Cardiac fibroblast (primary cell): Measurements from ENCODE around the gene TMEM271.

Source experiments
- DNase-seq, 2 donors: peaks; one replicate each; pipeline versions ENCODE4 v3.0.0 to v3.0.0-alpha.2; 2010; ENCODE audit warnings: low read depth in 2 of 2
- H3K4me3 ChIP-seq, 2 donors: replicated peaks in 1 of 2; 1 replicate in 1 of 2; 2 replicates in 1 of 2; pipeline ENCODE4 v1.5.1; 2011; ENCODE audit warnings: low read depth in 2 of 2, low read length in 2 of 2, mild to moderate bottlenecking in 2 of 2, moderate library complexity in 1 of 2
- TF ChIP-seq, protein P1 (sequence below): IDR thresholded peaks from one replicate; pipeline ENCODE4 v1.5.1; 2011; ENCODE audit warnings: low read depth, mild to moderate bottlenecking, low read length, inconsistent platforms

The TMEM271 gene, protein sequence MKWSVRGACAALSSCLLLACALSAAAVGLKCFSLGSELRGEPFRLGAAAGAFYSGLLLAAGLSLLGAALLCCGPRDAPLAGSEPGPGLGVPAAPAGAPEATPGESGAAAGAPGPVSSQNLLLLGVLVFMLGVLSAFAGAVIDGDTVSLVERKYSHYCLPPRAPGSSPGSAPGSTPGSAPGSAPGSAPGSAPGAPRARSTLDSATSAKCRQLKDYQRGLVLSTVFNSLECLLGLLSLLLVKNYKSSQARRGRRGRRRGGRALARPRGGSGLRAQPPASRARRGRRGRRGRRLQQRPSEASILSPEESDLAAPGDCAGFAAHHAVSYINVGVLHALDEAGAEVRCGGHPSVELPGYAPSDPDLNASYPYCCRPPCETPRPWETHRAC

DNA sequence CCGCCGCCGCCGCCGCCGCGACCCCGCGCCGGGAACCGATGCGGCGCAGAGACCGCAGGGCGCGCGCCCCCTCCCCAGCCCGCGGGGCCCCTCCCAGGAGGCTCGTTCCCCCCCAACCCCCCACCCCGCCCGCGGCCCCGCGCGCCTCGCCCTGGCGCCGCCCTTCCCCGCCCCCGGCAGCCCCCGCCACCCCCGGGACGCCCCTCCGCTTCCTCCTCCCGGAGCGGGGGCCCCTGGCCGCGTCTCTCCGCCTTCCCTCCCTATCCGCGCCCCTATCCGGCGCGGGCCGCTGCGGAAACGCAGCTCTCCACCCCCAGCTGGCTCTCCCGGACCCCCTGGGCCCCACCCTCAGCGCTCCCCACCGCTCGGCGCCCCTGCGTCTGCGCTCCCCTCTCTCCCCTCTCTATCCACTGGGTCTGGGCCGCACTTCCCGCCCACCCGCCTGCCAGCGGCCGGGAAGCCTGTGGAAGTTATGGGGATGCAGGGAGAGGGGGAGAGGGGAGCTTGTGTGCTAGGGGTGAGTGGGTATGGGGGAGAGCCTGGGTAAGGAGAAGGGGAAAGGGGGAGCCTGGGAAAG, at the start of gene TMEM271:
TMEM271 (minus strand) TSS at position 51 of the 577 bp plus-strand sequence. CDS start 233 bp downstream, outside the sequence.
- H3K4me3 ChIP-seq, result no peak within 1 kb of the TSS
- DNase-seq, result no peak
- TF ChIP-seq, protein P1, sequence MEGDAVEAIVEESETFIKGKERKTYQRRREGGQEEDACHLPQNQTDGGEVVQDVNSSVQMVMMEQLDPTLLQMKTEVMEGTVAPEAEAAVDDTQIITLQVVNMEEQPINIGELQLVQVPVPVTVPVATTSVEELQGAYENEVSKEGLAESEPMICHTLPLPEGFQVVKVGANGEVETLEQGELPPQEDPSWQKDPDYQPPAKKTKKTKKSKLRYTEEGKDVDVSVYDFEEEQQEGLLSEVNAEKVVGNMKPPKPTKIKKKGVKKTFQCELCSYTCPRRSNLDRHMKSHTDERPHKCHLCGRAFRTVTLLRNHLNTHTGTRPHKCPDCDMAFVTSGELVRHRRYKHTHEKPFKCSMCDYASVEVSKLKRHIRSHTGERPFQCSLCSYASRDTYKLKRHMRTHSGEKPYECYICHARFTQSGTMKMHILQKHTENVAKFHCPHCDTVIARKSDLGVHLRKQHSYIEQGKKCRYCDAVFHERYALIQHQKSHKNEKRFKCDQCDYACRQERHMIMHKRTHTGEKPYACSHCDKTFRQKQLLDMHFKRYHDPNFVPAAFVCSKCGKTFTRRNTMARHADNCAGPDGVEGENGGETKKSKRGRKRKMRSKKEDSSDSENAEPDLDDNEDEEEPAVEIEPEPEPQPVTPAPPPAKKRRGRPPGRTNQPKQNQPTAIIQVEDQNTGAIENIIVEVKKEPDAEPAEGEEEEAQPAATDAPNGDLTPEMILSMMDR, result no peak

DNA sequence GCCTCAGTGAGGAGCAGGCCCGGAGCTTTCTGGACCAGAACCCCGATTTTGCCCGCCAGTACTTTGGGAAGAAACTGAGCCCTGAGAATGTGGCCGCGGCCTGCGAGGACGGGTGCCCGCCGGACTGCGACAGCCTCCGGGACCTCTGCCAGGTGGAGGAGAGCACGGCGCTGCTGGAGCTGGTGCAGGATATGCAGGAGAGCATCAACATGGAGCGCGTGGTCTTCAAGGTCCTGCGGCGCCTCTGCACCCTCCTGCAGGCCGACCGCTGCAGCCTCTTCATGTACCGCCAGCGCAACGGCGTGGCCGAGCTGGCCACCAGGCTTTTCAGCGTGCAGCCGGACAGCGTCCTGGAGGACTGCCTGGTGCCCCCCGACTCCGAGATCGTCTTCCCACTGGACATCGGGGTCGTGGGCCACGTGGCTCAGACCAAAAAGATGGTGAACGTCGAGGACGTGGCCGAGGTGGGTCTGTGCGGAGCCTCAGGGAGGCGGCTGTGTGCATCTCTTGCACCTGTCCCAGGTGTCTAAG, 49.6 kb upstream of the TMEM271 start:
- TF ChIP-seq, protein P1, result no peak
- H3K4me3 ChIP-seq, result no peak overlapping the region
- no peak for DNase-seq

DNA sequence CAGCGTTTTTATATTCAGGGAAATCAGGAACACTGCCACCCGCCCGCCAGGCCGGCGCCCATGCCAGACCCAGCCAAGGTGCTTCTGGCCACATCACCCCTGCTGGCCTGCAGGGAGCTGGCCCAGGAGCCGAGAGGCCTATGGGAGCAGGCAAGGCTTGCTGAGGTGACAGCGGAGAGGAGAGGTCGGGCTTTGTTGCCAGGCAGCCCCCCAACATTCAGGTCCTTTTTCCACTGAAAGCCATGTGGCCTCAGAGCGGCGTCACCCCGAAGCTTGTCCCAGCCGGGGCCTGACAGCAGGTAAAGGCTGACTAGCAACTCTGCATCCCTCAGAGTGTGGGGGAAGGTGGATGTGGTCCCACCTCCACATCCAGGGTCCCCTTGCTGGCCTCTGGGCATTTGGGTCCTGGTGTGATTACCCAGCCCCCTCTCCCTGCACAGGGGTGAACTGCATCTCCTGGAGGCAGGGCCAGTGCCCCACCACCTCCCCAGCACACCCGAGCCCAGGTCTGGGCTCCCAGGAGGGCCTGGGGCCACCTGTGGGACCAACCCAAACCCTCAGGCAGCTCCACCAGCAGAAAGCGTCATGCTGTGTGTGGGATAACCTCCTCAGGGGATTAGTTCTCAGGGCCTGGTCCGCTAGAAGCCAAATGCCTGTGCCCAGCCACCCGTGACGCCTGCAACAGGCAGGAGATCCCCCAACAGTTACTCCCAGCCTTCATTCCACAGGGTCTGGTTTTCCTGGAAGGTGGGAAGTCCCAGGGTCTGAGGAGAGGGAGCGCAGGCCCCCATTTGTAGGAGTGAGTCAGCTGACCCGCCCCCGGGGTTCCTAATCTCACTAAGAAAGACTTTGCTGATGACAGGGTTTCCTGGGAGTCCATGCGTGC, 48.9 kb upstream of the TMEM271 start, which contains the start of gene PDE6B:
PDE6B (plus strand) TSS at position 869 of the 886 bp plus-strand sequence. CDS start 54 bp downstream, outside the sequence.
- DNase-seq, result no peak
- TF ChIP-seq, protein P1, result no peak
- H3K4me3 ChIP-seq, result no peak within 1 kb of the TSS

DNA sequence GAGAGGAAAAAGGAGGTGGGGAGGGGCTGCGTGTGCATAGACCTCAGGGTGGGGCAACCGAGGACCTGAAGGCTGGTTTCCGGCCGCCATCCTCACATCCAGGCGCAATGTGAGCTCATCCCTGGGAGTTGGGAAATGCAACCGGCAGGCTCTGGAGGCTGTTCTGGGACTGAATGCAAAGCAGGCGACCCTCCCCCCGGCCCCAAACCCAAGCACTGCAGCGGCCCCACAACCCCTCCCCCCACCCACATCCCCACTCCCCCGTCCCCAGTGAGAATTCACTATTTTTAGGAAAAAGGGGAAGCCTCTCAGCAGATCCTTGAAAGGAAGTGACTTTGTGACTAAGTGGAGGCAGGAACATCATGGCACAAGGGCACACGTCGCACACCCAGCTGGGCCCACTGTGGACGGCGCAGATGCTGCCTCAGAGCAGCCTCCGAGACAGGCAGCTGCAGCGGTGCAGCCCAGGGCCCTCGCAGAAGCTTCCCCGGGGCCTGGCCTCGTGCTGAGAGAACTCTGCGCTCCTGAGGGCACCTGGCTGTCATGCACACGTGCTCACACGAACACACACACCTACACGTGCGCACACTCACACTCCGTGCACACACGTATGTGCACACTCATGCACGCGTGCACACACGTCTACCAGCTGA, 47.9 kb upstream of the TMEM271 start:
- no peak for DNase-seq
- H3K4me3 ChIP-seq, result no peak overlapping the region
- TF ChIP-seq, protein P1, result no peak

DNA sequence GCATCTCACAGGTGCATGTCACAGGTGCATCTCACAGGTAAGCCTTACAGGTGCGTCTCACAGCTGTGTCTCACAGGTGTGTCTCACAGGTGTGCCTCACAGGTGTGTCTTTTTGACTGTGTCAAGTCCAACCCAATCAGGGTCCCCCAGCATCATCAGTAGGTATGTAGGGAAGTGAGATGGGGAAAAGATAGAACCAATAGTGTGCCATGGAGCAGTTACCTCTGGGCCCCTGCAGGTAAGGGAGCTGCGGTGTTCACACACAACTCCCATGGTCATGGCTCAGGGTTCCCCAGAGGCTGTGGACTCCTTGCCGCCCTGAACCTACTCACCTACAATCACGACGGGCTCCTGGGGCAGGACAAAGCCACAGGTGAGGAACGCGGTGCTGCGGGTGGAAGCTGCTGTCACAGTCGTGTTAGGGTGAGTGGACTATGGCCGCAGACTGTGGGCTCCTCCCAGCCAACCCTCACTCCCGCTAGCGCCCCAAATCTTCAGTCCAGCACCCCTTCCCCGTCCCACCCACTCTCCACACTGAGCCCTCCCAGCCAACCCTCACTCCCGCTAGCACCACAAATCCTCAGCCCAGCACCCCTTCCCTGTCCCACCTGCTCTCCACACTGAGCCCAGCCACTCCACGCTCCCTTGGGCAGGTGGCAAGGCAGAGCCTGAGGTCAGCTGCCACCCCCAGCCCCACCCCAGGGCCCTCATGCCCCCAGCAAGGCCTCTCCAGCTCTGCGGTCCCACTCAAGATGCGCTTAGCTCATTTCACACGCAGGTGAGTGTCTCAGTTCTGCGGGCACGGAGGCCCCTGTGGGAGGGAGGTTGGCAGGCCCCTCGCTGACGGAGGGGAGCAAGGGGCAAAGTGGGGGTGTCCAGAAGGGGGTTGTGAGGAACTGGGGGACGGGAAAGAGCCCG, 47.2 kb upstream of the TMEM271 start:
- no peak for DNase-seq
- TF ChIP-seq, protein P1, result no peak
- no peak overlapping the region for H3K4me3 ChIP-seq
